H9 (cell line): ENCODE measurements around the gene PARP12. TPM values are rescaled to one million over a fixed set of nuclear protein-coding genes. Genes with fewer than 3 reads are reported as not detected.

Experiments used
- DNase-seq: peaks from one replicate; pipeline ENCODE4 v3.0.0-alpha.2; 2017
- H2AFZ ChIP-seq: one replicate; pipeline ENCODE4 v1.6.1; 2013; ENCODE audit warnings: mild to moderate bottlenecking, low read length, control low read depth, moderate library complexity
- H2AK5ac ChIP-seq: 2 replicates; pipeline ENCODE4 v1.6.1; 2013; ENCODE audit warnings: low read length, control low read depth, mixed read lengths; ENCODE audit not compliant: insufficient read length
- H2BK120ac ChIP-seq: one replicate; pipeline ENCODE4 v1.6.1; 2013; ENCODE audit warnings: low read depth, mild to moderate bottlenecking, low read length, control low read depth, inconsistent platforms; ENCODE audit not compliant: poor library complexity, severe bottlenecking
- H2BK12ac ChIP-seq: 2 replicates; pipeline ENCODE4 v1.6.1; 2013; ENCODE audit warnings: low read length, control low read depth, mixed read lengths, low read depth; ENCODE audit not compliant: insufficient read length
- H2BK15ac ChIP-seq: 2 replicates; pipeline ENCODE4 v1.6.1; 2013; ENCODE audit warnings: low read depth, low read length, control low read depth
- H2BK20ac ChIP-seq: one replicate; pipeline ENCODE4 v1.6.1; 2013; ENCODE audit warnings: low read depth, mild to moderate bottlenecking, low read length, control low read depth, inconsistent platforms; ENCODE audit not compliant: poor library complexity, severe bottlenecking
- H2BK5ac ChIP-seq: 2 replicates; pipeline ENCODE4 v1.6.1; 2013; ENCODE audit warnings: low read length, control low read depth, mixed read lengths; ENCODE audit not compliant: insufficient read length
- H3K14ac ChIP-seq: 2 replicates; pipeline ENCODE4 v1.6.1; 2013; ENCODE audit warnings: low read length, control low read depth; ENCODE audit not compliant: insufficient read depth
- H3K18ac ChIP-seq: 2 replicates; pipeline ENCODE4 v1.6.1; 2013; ENCODE audit warnings: low read depth, mild to moderate bottlenecking, mixed read lengths, low read length, control low read depth; ENCODE audit not compliant: insufficient read length
- H3K23ac ChIP-seq: 2 replicates; pipeline ENCODE4 v1.6.1; 2013; ENCODE audit warnings: low read length, control low read depth, mixed read lengths, low read depth; ENCODE audit not compliant: insufficient read length
- H3K23me2 ChIP-seq: 2 replicates; pipeline ENCODE4 v1.6.1; 2013; ENCODE audit warnings: low read depth, mild to moderate bottlenecking, mixed read lengths, low read length, control low read depth; ENCODE audit not compliant: insufficient read length, poor library complexity, severe bottlenecking
- H3K27ac ChIP-seq: 2 replicates; pipeline ENCODE4 v1.5.1; 2013; ENCODE audit warnings: low read length, control low read depth, mixed read lengths, low read depth; ENCODE audit not compliant: insufficient read length
- H3K27me3 ChIP-seq: 2 replicates; pipeline ENCODE4 v1.6.1; 2013; ENCODE audit warnings: low read length, control low read depth, inconsistent platforms; ENCODE audit not compliant: insufficient read depth
- H3K4ac ChIP-seq: 2 replicates; pipeline ENCODE4 v1.6.1; 2013; ENCODE audit warnings: low read depth, mild to moderate bottlenecking, control low read depth, inconsistent platforms, low read length, moderate library complexity
- H3K4me1 ChIP-seq: 2 replicates; pipeline ENCODE4 v1.6.1; 2013; ENCODE audit warnings: low read length, control low read depth, inconsistent platforms; ENCODE audit not compliant: insufficient read depth
- H3K4me2 ChIP-seq: 2 replicates; pipeline ENCODE4 v1.6.1; 2013; ENCODE audit warnings: low read length, control low read depth, mixed read lengths; ENCODE audit not compliant: insufficient read length, insufficient read depth
- H3K56ac ChIP-seq: 2 replicates; pipeline ENCODE4 v1.6.1; 2013; ENCODE audit warnings: low read depth, mild to moderate bottlenecking, mixed read lengths, low read length, control low read depth; ENCODE audit not compliant: insufficient read length
- H3K79me1 ChIP-seq: 2 replicates; pipeline ENCODE4 v1.6.1; 2013; ENCODE audit warnings: low read depth, mild to moderate bottlenecking, moderate library complexity, low read length, control low read depth, inconsistent platforms; ENCODE audit not compliant: insufficient read depth, poor library complexity, severe bottlenecking
- H3K79me2 ChIP-seq: 2 replicates; pipeline ENCODE4 v1.6.1; 2013; ENCODE audit warnings: low read length, control low read depth, inconsistent platforms; ENCODE audit not compliant: insufficient read depth
- H3K9ac ChIP-seq: 2 replicates; pipeline ENCODE4 v1.6.1; 2013; ENCODE audit warnings: low read length, control low read depth, mixed read lengths; ENCODE audit not compliant: insufficient read length; ENCODE audit errors: extremely low read depth
- H3K9me3 ChIP-seq: one replicate; pipeline ENCODE4 v1.6.1; 2013; ENCODE audit warnings: low read depth, low read length, inconsistent platforms; ENCODE audit not compliant: control insufficient read depth
- H3T11ph ChIP-seq: one replicate; pipeline ENCODE4 v1.6.1; 2013; ENCODE audit warnings: mild to moderate bottlenecking, low read length, control low read depth, inconsistent platforms
- H4K20me1 ChIP-seq: one replicate; pipeline ENCODE4 v1.6.1; 2013; ENCODE audit not compliant: control insufficient read depth, insufficient read length, insufficient read depth
- H4K5ac ChIP-seq: 2 replicates; pipeline ENCODE4 v1.6.1; 2013; ENCODE audit warnings: low read depth, mild to moderate bottlenecking, mixed read lengths, low read length, control low read depth; ENCODE audit not compliant: insufficient read length
- H4K8ac ChIP-seq: replicated peaks from 2 replicates; pipeline ENCODE4 v1.6.1; 2013; ENCODE audit warnings: low read length, control low read depth, mixed read lengths, low read depth; ENCODE audit not compliant: insufficient read length
- H4K91ac ChIP-seq: 2 replicates; pipeline ENCODE4 v1.6.1; 2013; ENCODE audit warnings: low read depth, mild to moderate bottlenecking, moderate library complexity, mixed read lengths, low read length, control low read depth; ENCODE audit not compliant: insufficient read length
- H3K27ac Mint-ChIP-seq, 3 experiments: 2 replicates in 2 of 3; 3 replicates in 1 of 3; pipeline ENCODE4 v1.8.0; 2020 to 2021; ENCODE audit warnings: mixed read lengths in 3 of 3, mild to moderate bottlenecking in 1 of 3, moderate library complexity in 1 of 3
- H3K27me3 Mint-ChIP-seq: 2 replicates; pipeline ENCODE4 v1.8.0; 2021; ENCODE audit warnings: low read depth, mild to moderate bottlenecking, moderate library complexity, mixed read lengths
- H3K36me3 Mint-ChIP-seq, 3 experiments: 2 replicates in 2 of 3; 3 replicates in 1 of 3; pipeline ENCODE4 v1.8.0; 2020 to 2021; ENCODE audit warnings: low read depth in 3 of 3, mixed read lengths in 3 of 3; ENCODE audit not compliant: insufficient read depth in 1 of 3
- H3K4me1 Mint-ChIP-seq, 2 experiments: 2 replicates each; pipeline ENCODE4 v1.8.0; 2020; ENCODE audit warnings: mixed read lengths in 2 of 2
- H3K4me3 Mint-ChIP-seq, 2 experiments: 2 replicates in 1 of 2; 3 replicates in 1 of 2; pipeline ENCODE4 v1.8.0; 2020 to 2021; ENCODE audit warnings: mild to moderate bottlenecking in 2 of 2, mixed read lengths in 2 of 2, moderate library complexity in 1 of 2
- H3K9me3 Mint-ChIP-seq, 2 experiments: 2 replicates in 1 of 2; 3 replicates in 1 of 2; pipeline ENCODE4 v1.8.0; 2020; ENCODE audit warnings: mild to moderate bottlenecking in 2 of 2, mixed read lengths in 2 of 2, moderate library complexity in 1 of 2
- CTCF ChIP-seq: fragments of 200-600 bp; sonication (generic); conservative IDR thresholded peaks from 3 replicates; pipeline ENCODE4 v1.8.0; 2021; ENCODE audit warnings: antibody characterized with exemption, mild to moderate bottlenecking
- WGBS: extraction: QIAGEN DNeasy Blood & Tissue Kit; methylation state at CpG from one replicate; pipeline ENCODE4 v1.1.7; 2013; ENCODE audit warnings: missing lambda C conversion rate, low lambda C conversion rate, mixed read lengths; ENCODE audit not compliant: insufficient read length; ENCODE audit errors: extremely low coverage; 5-methylcytosine and 5-hydroxymethylcytosine counted together
- total RNA-seq: library from RNA; stranded (reverse); gene quantifications from 2 replicates; pipeline ENCODE4 v1.2.1, GENCODE V29; 2021

PARP12 gene
- total RNA-seq, 1 experiment from 2014 or later: 11.8 TPM

- Histone ChIP-seq H3K4me1 (no peaks in the 10 kb centered on the region), H2BK5ac (no peak overlapping the region), H3K56ac (no peak overlapping the region), H3K4me2 (no peak overlapping the region), H3K27ac (no peak overlapping the region), H2BK12ac (no peak overlapping the region), H3K14ac (no peak overlapping the region), H2BK120ac (no peak overlapping the region), H3K23me2 (no peaks in the 10 kb centered on the region), H4K5ac (no peak overlapping the region), H2BK20ac (no peak overlapping the region), H3K9ac (no peak overlapping the region), H4K20me1 (no peaks in the 10 kb centered on the region), H3K18ac (no peak overlapping the region), H3K4ac (no peak overlapping the region), H3K79me1 (no peaks in the 10 kb centered on the region), H3T11ph (no peak overlapping the region), H3K9me3 (no peaks in the 10 kb centered on the region), H3K23ac (no peak overlapping the region), H3K27me3 (no peaks in the 10 kb centered on the region), H4K91ac (no peak overlapping the region), H3K79me2 (no peaks in the 10 kb centered on the region), H2BK15ac (no peak overlapping the region), H4K8ac (no peak overlapping the region), H2AFZ (no peak overlapping the region), H2AK5ac (no peak overlapping the region)
- Mint-ChIP-seq H3K36me3 (no peaks in the 10 kb centered on the region), H3K4me1 (peaks cover 2 to 10% of the 10 kb centered on the region in 2 experiments; a peak in 3 of 4 replicates), H3K4me3 (no peak overlapping the region), H3K27me3 (peaks cover 3% of the 10 kb centered on the region; the same call in 1 of the 2 replicates), H3K27ac (no peak overlapping the region), H3K9me3 (no peaks in the 10 kb centered on the region)
- TF ChIP-seq CTCF: no peak
- no CpG with 5 or more reads among the region's 6 CpGs for WGBS
- DNase-seq: no peak
These were observed 62.0 kb downstream of the PARP12 start for GRCh38 chr7:140000666-140001268.
